ENCODE results near the gene CRACDL. TPM values are rescaled to one million over a fixed set of nuclear protein-coding genes. Genes with fewer than 3 reads are reported as not detected.
A peak's percentile ranks its signal among the peaks of the same experiment; 100 is the strongest.

The CRACDL gene
- total and polyA plus RNA-seq, 2 of the 13 experiments (the other 11 are each of a cell fraction or from before 2014, with no cell fraction given): 0.15 to 0.26 TPM

GRCh38 chr2:98940102-98940501, 4.1 kb upstream of the CRACDL start:
- Histone ChIP-seq H4K20me1 (ENCODE audit: insufficient read depth, low read length) (no peaks in the 10 kb centered on the region), H3K4me2 (ENCODE audit: low read depth, low read length) (no peak overlapping the region), H3K36me3 (replicated peaks in 1 of 2; ENCODE audit: control insufficient read depth in 1 of 2, insufficient read depth in 2 of 2, low read length in 2 of 2) (no peaks in the 10 kb centered on the region), H2AFZ (ENCODE audit: low read length) (no peak overlapping the region), H3K27ac (ENCODE audit: extremely low read length, insufficient read depth, low read length) (no peak overlapping the region), H3K79me2 (ENCODE audit: insufficient read depth, low read length) (no peaks in the 10 kb centered on the region), H3K4me1 (ENCODE audit: insufficient read depth, low read length) (peaks cover 17% of the 10 kb centered on the region), H3K9me3 (ENCODE audit: low read length) (no peaks in the 10 kb centered on the region), H3K9ac (ENCODE audit: insufficient read depth, low read depth, low read length) (no peak overlapping the region), H3K4me3 (replicated peaks in 1 of 3; ENCODE audit: insufficient read depth in 1 of 3, low read depth in 2 of 3, low read length in 3 of 3) (no peak overlapping the region), H3K27me3 (ENCODE audit: control insufficient read depth in 1 of 2, insufficient read depth in 2 of 2, low read length in 2 of 2) (peaks cover 5 to 36% of the 10 kb centered on the region in 2 experiments; a peak in 4 of 5 replicates)
- peak; percentile 35 for DNase-seq (ENCODE audit: low spot score)
- in situ Hi-C loops (cut with HindIII; ENCODE audit: extremely low pct_ligation_motif_present, low pct_unique_long_range_greater_than_20kb): no loop called here
- intact Hi-C loops (cut with micrococcal nuclease; ENCODE audit: unreplicated experiment): loop anchor here (10.0 kb wide), 1 partner anchor 125 kb away; no protein-coding TSS in a partner anchor
- WGBS (ENCODE audit: low lambda C conversion rate): 55% methylated on average over 1 of the region's 1 CpG
- BruUV-seq (replicated peaks): no TSS peak
- TF ChIP-seq SOX13 (IDR thresholded peaks at IDR 0.05): no peak
- 0 out of 4 replicates have a peak, but pooled peaks of 1 of the 2 experiments have one; percentile 9 for TF ChIP-seq SOX13 (CRISPR knock-in tag; conservative IDR thresholded peaks at IDR 0.05 in 1 of 2, IDR thresholded peaks at IDR 0.05 in 1 of 2)
- TF ChIP-seq BCL6 (CRISPR knock-in tag; IDR thresholded peaks at IDR 0.05): peak; percentile 54; the same call in 1 of the 2 replicates
- TF ChIP-seq ZBTB10 (CRISPR knock-in tag; IDR thresholded peaks at IDR 0.05; ENCODE audit: borderline replicate concordance): no peak
- no peak for TF ChIP-seq IKZF5 (CRISPR knock-in tag; IDR thresholded peaks at IDR 0.05)
- POLR2A ChIA-PET: no interaction called here
- CTCF ChIA-PET (ENCODE audit: low intra/inter-chr PET ratio, low total read pairs): no interaction called here
- no peak for FAIRE-seq
- ATAC-seq: no peak
